Measurements from ENCODE around the gene ZNF865.

Gene ZNF865

DNA sequence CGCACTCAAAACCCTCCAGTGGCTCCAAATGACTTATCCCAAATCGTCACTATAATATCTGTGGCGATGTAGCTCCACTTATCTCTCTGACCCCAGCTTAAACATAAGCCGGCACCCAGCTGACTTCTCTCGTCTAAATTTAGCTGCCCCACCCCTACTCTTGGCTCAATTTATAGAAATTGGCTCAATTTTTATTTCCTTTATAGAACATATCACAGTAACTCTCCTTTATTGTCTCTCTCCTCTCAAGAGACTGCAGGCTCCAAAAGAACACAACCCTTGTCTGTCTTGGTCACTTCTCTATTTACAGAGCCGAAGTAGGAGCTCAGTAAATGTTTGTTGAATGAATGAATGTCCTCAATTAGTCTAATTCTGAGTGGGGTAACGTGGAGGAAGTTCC lies 18.1 kb downstream of the ZNF865 start:
- Histone ChIP-seq H3K27ac (ENCODE audit: low read depth, low read length, poor library complexity, severe bottlenecking) (no peak overlapping the region), H3K9me3 (ENCODE audit: low read length) (no peaks in the 10 kb centered on the region), H3F3A (ENCODE audit: insufficient read depth, low read length) (no peaks in the 10 kb centered on the region), H3K9ac (ENCODE audit: low read length) (no peak overlapping the region), H3K4me1 (ENCODE audit: insufficient read depth, low read length, severe bottlenecking) (peaks cover 12% of the 10 kb centered on the region), H3K36me3 (ENCODE audit: insufficient read depth, low read length) (no peaks in the 10 kb centered on the region), H3K4me3 (ENCODE audit: low read depth, low read length, poor library complexity, severe bottlenecking) (peak overlapping the region; percentile 45), H3K4me2 (ENCODE audit: low read length) (peak overlapping the region; percentile 31), H2AFZ (ENCODE audit: low read length) (no peak overlapping the region), H4K20me1 (ENCODE audit: insufficient read depth, low read length) (no peaks in the 10 kb centered on the region), H3K9me2 (ENCODE audit: low read depth, low read length) (no peaks in the 10 kb centered on the region), H3K79me2 (ENCODE audit: insufficient read depth, low read length) (no peaks in the 10 kb centered on the region), H3K27me3 (ENCODE audit: insufficient read depth, low read length) (no peaks in the 10 kb centered on the region)
- TF ChIP-seq, protein P1, sequence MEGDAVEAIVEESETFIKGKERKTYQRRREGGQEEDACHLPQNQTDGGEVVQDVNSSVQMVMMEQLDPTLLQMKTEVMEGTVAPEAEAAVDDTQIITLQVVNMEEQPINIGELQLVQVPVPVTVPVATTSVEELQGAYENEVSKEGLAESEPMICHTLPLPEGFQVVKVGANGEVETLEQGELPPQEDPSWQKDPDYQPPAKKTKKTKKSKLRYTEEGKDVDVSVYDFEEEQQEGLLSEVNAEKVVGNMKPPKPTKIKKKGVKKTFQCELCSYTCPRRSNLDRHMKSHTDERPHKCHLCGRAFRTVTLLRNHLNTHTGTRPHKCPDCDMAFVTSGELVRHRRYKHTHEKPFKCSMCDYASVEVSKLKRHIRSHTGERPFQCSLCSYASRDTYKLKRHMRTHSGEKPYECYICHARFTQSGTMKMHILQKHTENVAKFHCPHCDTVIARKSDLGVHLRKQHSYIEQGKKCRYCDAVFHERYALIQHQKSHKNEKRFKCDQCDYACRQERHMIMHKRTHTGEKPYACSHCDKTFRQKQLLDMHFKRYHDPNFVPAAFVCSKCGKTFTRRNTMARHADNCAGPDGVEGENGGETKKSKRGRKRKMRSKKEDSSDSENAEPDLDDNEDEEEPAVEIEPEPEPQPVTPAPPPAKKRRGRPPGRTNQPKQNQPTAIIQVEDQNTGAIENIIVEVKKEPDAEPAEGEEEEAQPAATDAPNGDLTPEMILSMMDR (IDR thresholded peaks at IDR 0.05; ENCODE audit: low read length), result no peak
- TF ChIP-seq EZH2 (IDR thresholded peaks at IDR 0.05; ENCODE audit: borderline replicate concordance, low read length), result no peak

DNA sequence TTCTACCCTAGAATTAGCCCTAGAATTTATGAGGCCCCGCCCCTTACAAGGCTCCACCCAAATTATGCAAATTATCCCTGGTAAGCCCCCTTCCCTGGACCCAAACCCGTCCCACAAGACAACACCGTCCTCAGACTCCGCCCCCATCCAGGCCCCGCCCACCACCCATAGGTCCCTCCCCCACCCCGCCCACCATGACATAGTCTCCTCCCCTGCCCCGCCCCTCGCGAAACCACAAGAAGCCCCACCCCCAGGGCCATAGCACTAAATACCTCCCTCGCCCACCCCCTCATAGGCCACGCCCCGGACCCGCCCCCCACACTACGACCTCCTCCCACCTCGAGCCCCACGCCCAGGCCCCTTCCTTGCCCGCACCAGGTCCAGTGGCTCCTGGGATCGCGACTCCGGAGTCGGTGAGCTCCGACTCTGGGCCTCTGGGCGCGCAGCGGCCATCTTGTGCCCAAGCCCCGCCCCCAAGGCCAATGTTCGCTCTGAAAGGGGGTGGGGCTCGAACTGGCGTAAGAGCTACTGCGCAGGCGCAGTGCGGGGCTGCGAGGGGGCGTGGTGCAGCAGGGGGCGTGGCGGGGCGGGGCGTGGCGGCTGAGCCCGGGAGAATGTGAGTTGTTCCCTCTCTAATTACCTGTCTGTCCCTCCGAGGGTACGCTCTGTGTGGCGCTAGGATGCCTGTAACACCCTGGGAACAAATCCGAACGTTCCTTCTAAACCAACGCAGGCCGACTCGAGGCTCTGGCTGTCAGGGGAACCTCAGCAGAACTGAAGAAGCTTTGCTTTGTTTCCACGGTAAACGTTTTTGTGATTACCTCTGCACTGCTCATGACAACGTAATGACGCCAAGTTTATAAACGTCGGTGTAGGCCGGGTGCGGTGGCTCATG lies 18.9 kb downstream of the ZNF865 start, which contains the start of gene ZNF784:
TSS of gene ZNF784 (minus strand) at position 458 of the 895 bp plus-strand sequence. CDS start at position 453, 5 bp downstream.
- H4K20me1 ChIP-seq (ENCODE audit: insufficient read depth, low read length), result no peaks in the 10 kb centered on the region
- no peaks in the 10 kb centered on the region for H3K9me2 ChIP-seq (ENCODE audit: low read depth, low read length)
- H3K27me3 ChIP-seq (ENCODE audit: insufficient read depth, low read length), result no peaks in the 10 kb centered on the region
- TF ChIP-seq EZH2 (IDR thresholded peaks at IDR 0.05; ENCODE audit: borderline replicate concordance, low read length), result no peak
- TF ChIP-seq, protein P1 (IDR thresholded peaks at IDR 0.05; ENCODE audit: low read length), result no peak
- no peaks in the 10 kb centered on the region for H3K79me2 ChIP-seq (ENCODE audit: insufficient read depth, low read length)
- H3K9ac ChIP-seq (ENCODE audit: low read length), result peak within 1 kb of the TSS; percentile 63
- peak within 1 kb of the TSS; percentile 73 for H3K4me2 ChIP-seq (ENCODE audit: low read length)
- no peaks in the 10 kb centered on the region for H3F3A ChIP-seq (ENCODE audit: insufficient read depth, low read length)
- no peaks in the 10 kb centered on the region for H3K36me3 ChIP-seq (ENCODE audit: insufficient read depth, low read length)
- H3K4me1 ChIP-seq (ENCODE audit: insufficient read depth, low read length, severe bottlenecking), result peaks cover 12% of the 10 kb centered on the region
- H3K9me3 ChIP-seq (ENCODE audit: low read length), result no peaks in the 10 kb centered on the region
- H2AFZ ChIP-seq (ENCODE audit: low read length), result no peak within 1 kb of the TSS
- H3K27ac ChIP-seq (ENCODE audit: low read depth, low read length, poor library complexity, severe bottlenecking), result peak within 1 kb of the TSS; percentile 69
- H3K4me3 ChIP-seq (ENCODE audit: low read depth, low read length, poor library complexity, severe bottlenecking), result peak within 1 kb of the TSS; percentile 59

DNA sequence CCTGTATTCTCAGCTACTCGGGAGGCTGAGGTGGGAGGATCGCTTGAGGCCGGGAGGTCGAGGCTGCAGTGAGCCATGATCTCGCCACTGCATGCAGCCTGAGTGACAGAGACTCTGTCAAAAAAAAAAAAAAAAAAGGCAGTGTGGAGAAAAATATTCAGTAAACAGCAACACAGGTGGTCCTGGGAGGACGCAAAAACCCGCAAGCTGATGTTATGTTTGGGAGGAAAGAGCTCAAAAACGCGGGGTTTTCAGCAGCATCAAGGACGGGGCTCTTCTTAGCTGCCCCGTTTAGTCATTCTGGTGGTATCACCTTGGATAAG lies 19.5 kb downstream of the ZNF865 start:
- Histone ChIP-seq H3K27me3 (ENCODE audit: insufficient read depth, low read length) (no peaks in the 10 kb centered on the region), H4K20me1 (ENCODE audit: insufficient read depth, low read length) (no peaks in the 10 kb centered on the region), H3F3A (ENCODE audit: insufficient read depth, low read length) (no peaks in the 10 kb centered on the region), H2AFZ (ENCODE audit: low read length) (no peak overlapping the region), H3K9me2 (ENCODE audit: low read depth, low read length) (no peaks in the 10 kb centered on the region), H3K27ac (ENCODE audit: low read depth, low read length, poor library complexity, severe bottlenecking) (no peak overlapping the region), H3K4me3 (ENCODE audit: low read depth, low read length, poor library complexity, severe bottlenecking) (peak overlapping the region; percentile 59), H3K9me3 (ENCODE audit: low read length) (no peaks in the 10 kb centered on the region), H3K4me1 (ENCODE audit: insufficient read depth, low read length, severe bottlenecking) (peaks cover 12% of the 10 kb centered on the region), H3K9ac (ENCODE audit: low read length) (peak overlapping the region; percentile 45; the same call in 1 of the 2 replicates), H3K79me2 (ENCODE audit: insufficient read depth, low read length) (no peaks in the 10 kb centered on the region), H3K4me2 (ENCODE audit: low read length) (peak overlapping the region; percentile 73), H3K36me3 (ENCODE audit: insufficient read depth, low read length) (no peaks in the 10 kb centered on the region)
- no peak for TF ChIP-seq EZH2 (IDR thresholded peaks at IDR 0.05; ENCODE audit: borderline replicate concordance, low read length)
- TF ChIP-seq, protein P1 (IDR thresholded peaks at IDR 0.05; ENCODE audit: low read length), result no peak
